ENCODE data around the gene CFAP100. TPM values are rescaled to one million over a fixed set of nuclear protein-coding genes. Genes with fewer than 3 reads are reported as not detected.
A peak's percentile ranks its signal among the peaks of the same experiment; 100 is the strongest.

Gene CFAP100
- total RNA-seq, 1 experiment from 2014 or later: not detected

DNA sequence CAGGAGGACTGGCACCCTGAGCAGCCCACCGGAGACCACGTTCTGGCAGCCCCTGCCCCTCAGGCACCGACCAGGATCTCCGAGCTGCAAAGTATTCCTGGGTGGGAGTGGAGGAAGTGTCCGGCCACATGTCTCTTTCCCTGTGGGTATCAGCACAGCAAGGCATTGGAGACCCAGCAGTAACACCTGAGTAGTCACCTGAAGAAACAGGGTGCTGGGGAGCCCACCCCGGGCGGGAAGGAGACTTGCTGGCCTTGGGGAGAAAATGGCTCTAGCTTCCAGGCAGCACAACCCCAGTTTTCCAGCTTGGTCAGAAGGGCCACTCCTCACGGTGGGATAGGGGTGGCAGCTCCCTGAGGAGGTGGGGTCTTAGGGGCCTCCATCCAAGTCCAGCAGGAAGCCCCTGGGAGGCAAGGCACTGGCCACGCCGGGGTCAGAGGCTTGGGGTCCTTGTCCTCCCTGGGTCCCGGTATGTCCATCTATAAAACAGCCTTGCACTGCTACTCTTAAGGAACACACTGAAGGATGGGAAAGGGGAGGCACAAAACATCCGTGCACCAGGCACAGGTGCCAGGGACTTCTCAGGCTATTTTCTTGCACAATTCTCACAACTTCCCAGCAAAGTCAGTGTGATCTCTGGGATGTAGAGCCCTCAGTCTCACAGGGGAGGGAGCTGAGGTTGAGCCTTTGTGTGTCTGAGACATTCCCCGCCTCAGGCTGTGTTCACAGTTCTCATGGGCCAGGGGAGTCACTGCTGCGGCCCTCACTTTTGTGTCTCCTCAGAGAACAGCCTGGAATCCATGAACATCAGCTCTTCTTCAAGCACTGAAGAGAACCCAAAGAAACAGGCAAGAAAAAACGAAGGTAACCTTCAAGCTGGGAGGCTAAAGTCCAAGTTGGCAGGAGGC lies 11.9 kb downstream of the CFAP100 start:
- ATAC-seq (no peak), DNase-seq (no peak)
- Histone ChIP-seq H3K4me2 (ENCODE audit: low read length) (no peak overlapping the region), H3K9me2 (replicated peaks; ENCODE audit: low read length) (no peaks in the 10 kb centered on the region), H3K36me3 (ENCODE audit: low read depth, low read length) (no peaks in the 10 kb centered on the region), H3K4me1 (ENCODE audit: insufficient read depth, low read length) (no peaks in the 10 kb centered on the region), H4K20me1 (ENCODE audit: low read length) (no peaks in the 10 kb centered on the region), H2AFZ (ENCODE audit: low read length) (no peak overlapping the region), H3F3A (ENCODE audit: low read length, unreplicated experiment) (no peaks in the 10 kb centered on the region), H3K9me3 (ENCODE audit: low read length) (no peaks in the 10 kb centered on the region), H3K9ac (ENCODE audit: low read length) (no peak overlapping the region), H3K4me3 (ENCODE audit: low read length) (no peak overlapping the region), H3K79me2 (ENCODE audit: low read length) (no peaks in the 10 kb centered on the region), H3K27me3 (ENCODE audit: low read length) (peaks cover 17% of the 10 kb centered on the region; the same call in 1 of the 2 replicates), H3K27ac (ENCODE audit: low read length) (no peak overlapping the region)
- CTCF ChIA-PET: no interaction called here
- BruUV-seq (replicated peaks): no TSS peak
- no peak for TF ChIP-seq EZH2 (IDR thresholded peaks at IDR 0.05; ENCODE audit: low read length, unreplicated experiment)
- TF ChIP-seq, protein P1, sequence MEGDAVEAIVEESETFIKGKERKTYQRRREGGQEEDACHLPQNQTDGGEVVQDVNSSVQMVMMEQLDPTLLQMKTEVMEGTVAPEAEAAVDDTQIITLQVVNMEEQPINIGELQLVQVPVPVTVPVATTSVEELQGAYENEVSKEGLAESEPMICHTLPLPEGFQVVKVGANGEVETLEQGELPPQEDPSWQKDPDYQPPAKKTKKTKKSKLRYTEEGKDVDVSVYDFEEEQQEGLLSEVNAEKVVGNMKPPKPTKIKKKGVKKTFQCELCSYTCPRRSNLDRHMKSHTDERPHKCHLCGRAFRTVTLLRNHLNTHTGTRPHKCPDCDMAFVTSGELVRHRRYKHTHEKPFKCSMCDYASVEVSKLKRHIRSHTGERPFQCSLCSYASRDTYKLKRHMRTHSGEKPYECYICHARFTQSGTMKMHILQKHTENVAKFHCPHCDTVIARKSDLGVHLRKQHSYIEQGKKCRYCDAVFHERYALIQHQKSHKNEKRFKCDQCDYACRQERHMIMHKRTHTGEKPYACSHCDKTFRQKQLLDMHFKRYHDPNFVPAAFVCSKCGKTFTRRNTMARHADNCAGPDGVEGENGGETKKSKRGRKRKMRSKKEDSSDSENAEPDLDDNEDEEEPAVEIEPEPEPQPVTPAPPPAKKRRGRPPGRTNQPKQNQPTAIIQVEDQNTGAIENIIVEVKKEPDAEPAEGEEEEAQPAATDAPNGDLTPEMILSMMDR (conservative IDR thresholded peaks at IDR 0.05; ENCODE audit: low read depth, low read length): no peak
- TF ChIP-seq EZH2phosphoT487 (IDR thresholded peaks at IDR 0.05; ENCODE audit: borderline replicate concordance, low read length): no peak
- intact Hi-C loops (cut with micrococcal nuclease): no loop called here
- POLR2A ChIA-PET (ENCODE audit: unreplicated experiment): no interaction called here

DNA sequence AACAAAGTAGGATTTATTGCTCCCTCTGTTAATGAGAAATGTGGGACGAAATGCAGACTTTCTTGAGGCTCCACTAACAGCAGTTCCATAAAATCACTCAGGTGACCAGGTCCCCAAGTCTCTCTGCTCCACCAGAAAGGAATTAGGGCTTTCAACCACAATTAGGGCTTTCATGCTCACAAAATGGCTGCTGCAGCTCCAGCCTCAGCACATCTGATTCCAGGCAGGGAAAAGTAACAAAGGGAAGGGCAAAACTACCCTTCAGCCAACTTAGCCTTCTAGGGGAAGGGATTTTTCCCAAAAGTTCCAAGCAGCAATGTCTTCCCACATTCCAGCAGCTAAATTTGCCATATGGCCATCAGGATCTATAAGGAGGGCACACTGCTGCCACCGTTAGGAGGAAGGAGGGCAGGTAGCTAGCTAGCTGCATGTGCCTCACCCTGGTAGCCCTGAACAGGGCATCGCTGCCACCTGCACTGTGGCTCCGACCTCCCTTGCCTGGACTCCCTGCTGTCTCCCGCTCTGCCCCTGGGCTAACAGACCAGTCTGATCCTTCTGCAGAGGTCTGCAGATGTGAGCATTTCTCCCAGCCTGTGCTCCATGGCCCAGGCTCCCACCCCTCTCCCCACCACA lies 12.8 kb downstream of the CFAP100 start:
- Histone ChIP-seq H3K9ac (ENCODE audit: low read length) (no peak overlapping the region), H2AFZ (ENCODE audit: low read length) (no peak overlapping the region), H3K79me2 (ENCODE audit: low read length) (no peaks in the 10 kb centered on the region), H3K4me2 (ENCODE audit: low read length) (no peak overlapping the region), H3K27ac (ENCODE audit: low read length) (no peak overlapping the region), H3K27me3 (ENCODE audit: low read length) (peaks cover 22% of the 10 kb centered on the region; the same call in 1 of the 2 replicates), H3K4me3 (ENCODE audit: low read length) (no peak overlapping the region), H3K9me2 (replicated peaks; ENCODE audit: low read length) (no peaks in the 10 kb centered on the region), H4K20me1 (ENCODE audit: low read length) (no peaks in the 10 kb centered on the region), H3K4me1 (ENCODE audit: insufficient read depth, low read length) (no peaks in the 10 kb centered on the region), H3K36me3 (ENCODE audit: low read depth, low read length) (no peaks in the 10 kb centered on the region), H3F3A (ENCODE audit: low read length, unreplicated experiment) (no peaks in the 10 kb centered on the region), H3K9me3 (ENCODE audit: low read length) (no peaks in the 10 kb centered on the region)
- CTCF ChIA-PET: no interaction called here
- BruUV-seq (replicated peaks): no TSS peak
- intact Hi-C loops (cut with micrococcal nuclease): no loop called here
- ATAC-seq (no peak), DNase-seq (peak; percentile 4)
- POLR2A ChIA-PET (ENCODE audit: unreplicated experiment): no interaction called here
- no peak for TF ChIP-seq EZH2phosphoT487 (IDR thresholded peaks at IDR 0.05; ENCODE audit: borderline replicate concordance, low read length)
- TF ChIP-seq, protein P1 (conservative IDR thresholded peaks at IDR 0.05; ENCODE audit: low read depth, low read length): peak; percentile 19; the same call in 1 of the 2 replicates

DNA sequence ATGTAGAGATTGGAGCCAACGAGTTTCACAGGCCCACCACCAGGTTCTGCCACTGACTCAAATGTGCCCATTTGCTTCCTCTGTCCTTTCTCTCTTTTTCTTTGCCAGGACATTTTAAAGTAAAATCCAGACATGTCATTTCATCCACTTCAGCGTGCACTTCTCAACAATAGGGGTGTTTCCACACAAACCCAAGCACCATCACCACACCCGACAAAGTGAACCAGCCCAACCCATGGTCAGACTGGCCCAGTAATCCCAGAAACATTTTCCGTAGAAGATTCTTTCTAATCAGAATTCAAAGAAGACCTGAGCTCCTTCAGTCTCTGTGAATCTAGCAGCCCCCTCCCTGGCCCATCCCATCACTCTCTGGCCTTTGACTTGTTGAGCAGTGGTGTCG lies 13.4 kb downstream of the CFAP100 start:
- TF ChIP-seq, protein P1 (conservative IDR thresholded peaks at IDR 0.05; ENCODE audit: low read depth, low read length): no peak
- TF ChIP-seq EZH2phosphoT487 (IDR thresholded peaks at IDR 0.05; ENCODE audit: borderline replicate concordance, low read length): no peak
- TF ChIP-seq EZH2 (IDR thresholded peaks at IDR 0.05; ENCODE audit: low read length, unreplicated experiment): no peak
- no TSS peak for BruUV-seq (replicated peaks)
- H3K4me3 ChIP-seq (ENCODE audit: low read length): no peak overlapping the region
- H3K9me2 ChIP-seq (replicated peaks; ENCODE audit: low read length): no peaks in the 10 kb centered on the region
- ATAC-seq (no peak), DNase-seq (no peak)
- no peaks in the 10 kb centered on the region for H3K36me3 ChIP-seq (ENCODE audit: low read depth, low read length)
- H3K9me3 ChIP-seq (ENCODE audit: low read length): no peaks in the 10 kb centered on the region
- ChIA-PET POLR2A (ENCODE audit: unreplicated experiment) (no interaction called here), CTCF (no interaction called here)
- H3F3A ChIP-seq (ENCODE audit: low read length, unreplicated experiment): no peaks in the 10 kb centered on the region
- H3K9ac ChIP-seq (ENCODE audit: low read length): no peak overlapping the region
- no peak overlapping the region for H3K27ac ChIP-seq (ENCODE audit: low read length)
- H3K4me2 ChIP-seq (ENCODE audit: low read length): no peak overlapping the region
- no peak overlapping the region for H2AFZ ChIP-seq (ENCODE audit: low read length)
- H3K4me1 ChIP-seq (ENCODE audit: insufficient read depth, low read length): no peaks in the 10 kb centered on the region
- intact Hi-C loops (cut with micrococcal nuclease): no loop called here
- H4K20me1 ChIP-seq (ENCODE audit: low read length): no peaks in the 10 kb centered on the region
- peaks cover 24% of the 10 kb centered on the region; the same call in 1 of the 2 replicates for H3K27me3 ChIP-seq (ENCODE audit: low read length)
- H3K79me2 ChIP-seq (ENCODE audit: low read length): no peaks in the 10 kb centered on the region

Data from PC-3 (cell line).